Measurements from ENCODE around the gene TBATA.

Gene TBATA

GRCh38 chr10:70786799-70787415 is 1.7 kb upstream of the TBATA start:
- ChIA-PET CTCF (no interaction called here), POLR2A (no interaction called here)

DNA sequence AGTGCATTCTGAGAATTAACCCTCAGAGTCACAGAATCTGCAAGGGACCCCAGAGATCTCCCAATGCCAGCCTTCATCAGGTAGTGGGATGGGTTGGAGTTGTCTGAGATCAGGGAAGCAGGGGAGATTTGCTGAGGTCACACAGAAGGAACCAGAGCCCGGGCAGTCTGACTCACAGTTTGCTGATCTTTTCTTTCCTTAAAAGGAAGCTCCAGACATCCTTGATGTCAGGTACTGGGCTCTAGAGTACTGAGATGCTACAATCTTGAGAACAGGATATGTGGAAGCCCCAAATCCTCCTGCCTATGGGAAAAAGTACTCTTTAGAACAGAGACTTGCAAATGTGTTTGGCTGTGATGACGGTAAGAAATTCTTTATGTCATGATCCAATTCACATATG is 706 bp downstream of the TBATA start:
- Histone ChIP-seq H3K4me1 (ENCODE audit: control insufficient read depth, insufficient read depth, low read length) (no peaks in the 10 kb centered on the region), H3K27ac (ENCODE audit: extremely low read depth, low read depth, low read length) (no peak overlapping the region), H3K4me3 (ENCODE audit: low read depth, low read length) (no peak overlapping the region), H3K36me3 (ENCODE audit: control insufficient read depth in 2 of 2, insufficient read depth in 1 of 2, low read length in 2 of 2) (no peaks in the 10 kb centered on the region), H3K9me3 (ENCODE audit: control insufficient read depth, insufficient read depth, low read depth, low read length) (no peaks in the 10 kb centered on the region)
- ChIA-PET CTCF (no interaction called here), POLR2A (no interaction called here)
- TF ChIP-seq ZNF26 (tag by site-specific recombination; IDR thresholded peaks at IDR 0.05) (no peak), SETDB1 (IDR thresholded peaks at IDR 0.05; ENCODE audit: insufficient read length, low read length) (no peak), HOXC10 (CRISPR knock-in tag; IDR thresholded peaks at IDR 0.05) (no peak), SCRT1 (tag by site-specific recombination; IDR thresholded peaks at IDR 0.05; ENCODE audit: borderline replicate concordance) (no peak), ZNF133 (tag by site-specific recombination; IDR thresholded peaks at IDR 0.05) (no peak), SALL2 (tag by site-specific recombination; IDR thresholded peaks at IDR 0.05; ENCODE audit: borderline replicate concordance) (no peak), IKZF3 (tag by site-specific recombination; IDR thresholded peaks at IDR 0.05) (no peak), ZNF701 (tag by site-specific recombination; IDR thresholded peaks at IDR 0.05) (no peak), ZNF423 (tag by site-specific recombination; IDR thresholded peaks at IDR 0.05) (no peak)

More at GRCh38 chr10:70786799-70787415, 1.7 kb upstream of the TBATA start:
- Histone ChIP-seq H3K27ac (ENCODE audit: extremely low read depth, low read depth, low read length) (no peak overlapping the region), H3K9me3 (ENCODE audit: control insufficient read depth, insufficient read depth, low read depth, low read length) (no peaks in the 10 kb centered on the region), H3K4me1 (ENCODE audit: control insufficient read depth, insufficient read depth, low read length) (no peaks in the 10 kb centered on the region), H3K36me3 (ENCODE audit: control insufficient read depth in 2 of 2, insufficient read depth in 1 of 2, low read length in 2 of 2) (no peaks in the 10 kb centered on the region), H3K4me3 (ENCODE audit: low read depth, low read length) (no peak overlapping the region)
- no peak for TF ChIP-seq ZNF777 (tag by site-specific recombination; IDR thresholded peaks at IDR 0.05; ENCODE audit: borderline replicate concordance)
- TF ChIP-seq PRDM1 (tag by site-specific recombination; IDR thresholded peaks at IDR 0.05) = 0 out of 2 replicates have a peak, but pooled peaks have one; percentile 17
- TF ChIP-seq, protein P1, sequence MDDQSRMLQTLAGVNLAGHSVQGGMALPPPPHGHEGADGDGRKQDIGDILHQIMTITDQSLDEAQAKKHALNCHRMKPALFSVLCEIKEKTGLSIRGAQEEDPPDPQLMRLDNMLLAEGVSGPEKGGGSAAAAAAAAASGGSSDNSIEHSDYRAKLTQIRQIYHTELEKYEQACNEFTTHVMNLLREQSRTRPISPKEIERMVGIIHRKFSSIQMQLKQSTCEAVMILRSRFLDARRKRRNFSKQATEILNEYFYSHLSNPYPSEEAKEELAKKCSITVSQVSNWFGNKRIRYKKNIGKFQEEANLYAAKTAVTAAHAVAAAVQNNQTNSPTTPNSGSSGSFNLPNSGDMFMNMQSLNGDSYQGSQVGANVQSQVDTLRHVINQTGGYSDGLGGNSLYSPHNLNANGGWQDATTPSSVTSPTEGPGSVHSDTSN (CRISPR knock-in tag; IDR thresholded peaks at IDR 0.05) = no peak
- no peak for TF ChIP-seq ZFHX2 (tag by site-specific recombination; conservative IDR thresholded peaks at IDR 0.05)

- ChIA-PET POLR2A (no interaction called here), CTCF (no interaction called here)
- Histone ChIP-seq H3K4me3 (ENCODE audit: low read depth, low read length) (no peak overlapping the region), H3K4me1 (ENCODE audit: control insufficient read depth, insufficient read depth, low read length) (no peaks in the 10 kb centered on the region), H3K27ac (ENCODE audit: extremely low read depth, low read depth, low read length) (no peak overlapping the region), H3K9me3 (ENCODE audit: control insufficient read depth, insufficient read depth, low read depth, low read length) (no peaks in the 10 kb centered on the region), H3K36me3 (ENCODE audit: control insufficient read depth in 2 of 2, insufficient read depth in 1 of 2, low read length in 2 of 2) (no peaks in the 10 kb centered on the region)
- TF ChIP-seq ZNF239 (tag by site-specific recombination; IDR thresholded peaks at IDR 0.05) (no peak), ZNF571 (tag by site-specific recombination; IDR thresholded peaks at IDR 0.05) (no peak), ELK4 (IDR thresholded peaks at IDR 0.05; ENCODE audit: borderline replicate concordance, low read depth, low read length) (no peak), ZNF473 (tag by site-specific recombination; IDR thresholded peaks at IDR 0.05) (no peak), ZNF362 (tag by site-specific recombination; IDR thresholded peaks at IDR 0.05) (no peak), ZFP69B (tag by site-specific recombination; IDR thresholded peaks at IDR 0.05) (no peak), ZNF157 (tag by site-specific recombination; IDR thresholded peaks at IDR 0.05) (no peak), BCL11A (tag by site-specific recombination; IDR thresholded peaks at IDR 0.05; ENCODE audit: low read depth) (no peak), ZNF701 (tag by site-specific recombination; IDR thresholded peaks at IDR 0.05) (no peak), ZNF138 (tag by site-specific recombination; IDR thresholded peaks at IDR 0.05; ENCODE audit: borderline replicate concordance) (no peak)
- TF ChIP-seq, protein P2, sequence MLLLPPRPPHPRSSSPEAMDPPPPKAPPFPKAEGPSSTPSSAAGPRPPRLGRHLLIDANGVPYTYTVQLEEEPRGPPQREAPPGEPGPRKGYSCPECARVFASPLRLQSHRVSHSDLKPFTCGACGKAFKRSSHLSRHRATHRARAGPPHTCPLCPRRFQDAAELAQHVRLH (tag by site-specific recombination; IDR thresholded peaks at IDR 0.05) = no peak
Measured at GRCh38 chr10:70784016-70784415, 1.2 kb downstream of the TBATA start.
